GM23338 (cell line): ENCODE measurements around the gene TCEAL9. TPM values are rescaled to one million over a fixed set of nuclear protein-coding genes. Genes with fewer than 3 reads are reported as not detected.

ENCODE experiments used
- ATAC-seq: fragments of 200-7000 bp; cut with Tn5 transposase; 3 replicates; pipeline ENCODE4 v1.9.1; 2020
- DNase-seq: peaks from one replicate; pipeline ENCODE4 v3.0.0-alpha.2; 2015; ENCODE audit warnings: low spot score
- H2AFZ ChIP-seq: fragments of 200-600 bp; sonication (generic); 2 replicates; pipeline ENCODE4 v1.8.0; 2016; ENCODE audit warnings: antibody characterized with exemption, mild to moderate bottlenecking, moderate library complexity
- H3F3A ChIP-seq: fragments of 200-600 bp; sonication (generic); replicated peaks from 2 replicates; pipeline ENCODE4 v1.8.0; 2017; ENCODE audit warnings: antibody characterized with exemption, mixed run types, low read depth
- H3K27ac ChIP-seq: fragments of 200-600 bp; sonication (generic); 2 replicates; pipeline ENCODE4 v1.6.1; 2016; ENCODE audit warnings: low read depth
- H3K27me3 ChIP-seq: fragments of 200-600 bp; sonication (generic); 2 replicates; pipeline ENCODE4 v1.8.0; 2016; ENCODE audit warnings: mild to moderate bottlenecking, mixed run types, moderate library complexity; ENCODE audit not compliant: insufficient read depth
- H3K36me3 ChIP-seq: fragments of 200-600 bp; sonication (generic); 2 replicates; pipeline ENCODE4 v1.8.0; 2016; ENCODE audit warnings: mild to moderate bottlenecking; ENCODE audit not compliant: insufficient read depth
- H3K4me1 ChIP-seq: fragments of 200-600 bp; sonication (generic); 2 replicates; pipeline ENCODE4 v1.8.0; 2016; ENCODE audit warnings: mild to moderate bottlenecking, moderate library complexity; ENCODE audit not compliant: insufficient read depth
- H3K4me2 ChIP-seq: fragments of 200-600 bp; sonication (generic); 2 replicates; pipeline ENCODE4 v1.7.1; 2017; ENCODE audit warnings: mixed run types
- H3K4me3 ChIP-seq: fragments of 200-600 bp; sonication (generic); 2 replicates; pipeline ENCODE4 v1.6.1; 2016; ENCODE audit warnings: mixed run types
- H3K79me2 ChIP-seq: fragments of 200-600 bp; sonication (generic); replicated peaks from 2 replicates; pipeline ENCODE4 v1.8.0; 2017; ENCODE audit warnings: mild to moderate bottlenecking; ENCODE audit not compliant: insufficient read depth
- H3K9me2 ChIP-seq: fragments of 200-600 bp; sonication (generic); 2 replicates; pipeline ENCODE4 v1.8.0; 2017; ENCODE audit not compliant: insufficient read depth
- H4K20me1 ChIP-seq: fragments of 200-600 bp; sonication (generic); replicated peaks from 2 replicates; pipeline ENCODE4 v1.8.0; 2017; ENCODE audit warnings: mild to moderate bottlenecking; ENCODE audit not compliant: insufficient read depth
- H3K27ac Mint-ChIP-seq: 2 replicates; pipeline ENCODE4 v1.8.0; 2020; ENCODE audit warnings: inconsistent platforms, mild to moderate bottlenecking, moderate library complexity, mixed read lengths
- H3K27me3 Mint-ChIP-seq: 3 replicates; pipeline ENCODE4 v1.8.0; 2022; ENCODE audit warnings: low read depth, mild to moderate bottlenecking, moderate library complexity, mixed read lengths, inconsistent platforms; ENCODE audit not compliant: insufficient read depth, poor library complexity
- H3K36me3 Mint-ChIP-seq: 3 replicates; pipeline ENCODE4 v1.8.0; 2021; ENCODE audit warnings: low read depth, mild to moderate bottlenecking, inconsistent platforms, moderate library complexity, mixed read lengths
- H3K4me1 Mint-ChIP-seq: 3 replicates; pipeline ENCODE4 v1.8.0; 2020; ENCODE audit warnings: mild to moderate bottlenecking, inconsistent platforms, mixed read lengths
- H3K4me3 Mint-ChIP-seq: 3 replicates; pipeline ENCODE4 v1.8.0; 2021; ENCODE audit warnings: moderate library complexity, mild to moderate bottlenecking, inconsistent platforms, mixed read lengths
- H3K9me3 Mint-ChIP-seq: 3 replicates; pipeline ENCODE4 v1.8.0; 2020; ENCODE audit warnings: moderate library complexity, mild to moderate bottlenecking, inconsistent platforms, mixed read lengths
- CREB1 ChIP-seq: fragments of 250-450 bp; sonication (Bioruptor Pico); IDR thresholded peaks from 2 replicates; pipeline ENCODE4 v1.5.0; 2020; ENCODE audit warnings: low read depth, mild to moderate bottlenecking, moderate library complexity
- CTCF ChIP-seq, 2 experiments: fragments of 200-600 bp in 1 of 2; sonication (generic) in 1 of 2; conservative IDR thresholded peaks; 2 replicates each; pipeline versions ENCODE4 v1.5.1 to v1.6.1; 2016 to 2017; ENCODE audit warnings: antibody characterized with exemption in 2 of 2, low read depth in 2 of 2, mild to moderate bottlenecking in 2 of 2, moderate library complexity in 1 of 2
- ETS1 ChIP-seq: IDR thresholded peaks from 2 replicates; pipeline ENCODE4 v1.6.1; 2016; ENCODE audit warnings: antibody characterized with exemption
- EZH2phosphoT487 ChIP-seq: fragments of 200-600 bp; sonication (generic); IDR thresholded peaks from one replicate; pipeline ENCODE4 v1.8.1; 2018; ENCODE audit warnings: antibody characterized with exemption; ENCODE audit not compliant: unreplicated experiment
- JUNB ChIP-seq: IDR thresholded peaks from one replicate; pipeline ENCODE4 v1.6.1; 2016; ENCODE audit warnings: antibody characterized with exemption; ENCODE audit not compliant: unreplicated experiment
- NANOG ChIP-seq: IDR thresholded peaks from 2 replicates; pipeline ENCODE4 v1.6.1; 2016; ENCODE audit warnings: antibody characterized with exemption, borderline replicate concordance
- POLR2AphosphoS5 ChIP-seq: IDR thresholded peaks from 2 replicates; pipeline ENCODE4 v1.6.1; 2016; ENCODE audit warnings: antibody characterized with exemption, low read depth
- REST ChIP-seq: IDR thresholded peaks from one replicate; pipeline ENCODE4 v1.6.1; 2018; ENCODE audit warnings: antibody characterized with exemption; ENCODE audit not compliant: unreplicated experiment
- polyA plus RNA-seq: library from polyadenylated mRNA; unstranded; fragments of >200 nt; fragmentation: Nextera tagmentation; extraction: Ambion mirVana; gene quantifications from 2 replicates; pipeline ENCODE4 v1.2.1, GENCODE V29; 2016
- total RNA-seq: library from RNA; depleted of rRNA; stranded (reverse); fragments of >200 nt; shearing (Covaris generic); gene quantifications from 2 replicates; pipeline ENCODE4 v1.2.3, GENCODE V29; 2014

Gene TCEAL9
- total and polyA plus RNA-seq, 2 experiments from 2014 or later: 37.1 to 184 TPM

- Mint-ChIP-seq H3K27me3 (no peaks in the 10 kb centered on the region), H3K4me1 (peaks cover 18% of the 10 kb centered on the region), H3K4me3 (peak overlapping the region; percentile 74), H3K36me3 (no peaks in the 10 kb centered on the region), H3K9me3 (no peaks in the 10 kb centered on the region), H3K27ac (no peak overlapping the region)
- Histone ChIP-seq H3K4me2 (peak overlapping the region; percentile 83), H3K4me1 (peaks cover 8% of the 10 kb centered on the region; the same call in 1 of the 2 replicates), H3K79me2 (no peaks in the 10 kb centered on the region), H3K4me3 (peak overlapping the region; percentile 57), H4K20me1 (no peaks in the 10 kb centered on the region), H2AFZ (peak overlapping the region; percentile 76), H3K27ac (no peak overlapping the region), H3K9me2 (no peaks in the 10 kb centered on the region), H3K36me3 (no peaks in the 10 kb centered on the region), H3F3A (no peaks in the 10 kb centered on the region), H3K27me3 (peaks cover 11% of the 10 kb centered on the region; the same call in 1 of the 2 replicates)
- ATAC-seq: peak; percentile 94
- TF ChIP-seq POLR2AphosphoS5 (no peak), REST (peak; percentile 66), CTCF (conservative IDR thresholded peaks at IDR 0.05; ENCODE audit: low read depth in 2 of 2) (0 out of 4 replicates have a peak, but pooled peaks of 1 of the 2 experiments have one; percentile 11), JUNB (no peak), EZH2phosphoT487 (no peak)
- DNase-seq: peak; percentile 54
Measured at GRCh38 chrX:103347682-103348397, 8.5 kb upstream of the TCEAL9 start.

- 0 out of 2 replicates have a peak overlapping the region, but pooled peaks have one; percentile 59 for H2AFZ ChIP-seq
- H3K36me3 Mint-ChIP-seq: peaks cover 13% of the 10 kb centered on the region
- DNase-seq: peak; percentile 40
- TF ChIP-seq NANOG (no peak), CREB1 (CRISPR knock-in tag) (no peak), POLR2AphosphoS5 (no peak), ETS1 (no peak)
Measured at GRCh38 chrX:103356858-103357257, 552 bp downstream of the TCEAL9 start.

More at GRCh38 chrX:103356858-103357257, 552 bp downstream of the TCEAL9 start:
- H3K4me1 ChIP-seq: peaks cover 11% of the 10 kb centered on the region
- H3K4me2 ChIP-seq: peak overlapping the region; percentile 88
- H3K36me3 ChIP-seq: no peaks in the 10 kb centered on the region; the same call in 1 of the 2 replicates
- Mint-ChIP-seq H3K27me3 (no peaks in the 10 kb centered on the region), H3K9me3 (no peaks in the 10 kb centered on the region; the same call in 2 of the 3 replicates), H3K4me3 (peak overlapping the region; percentile 89), H3K4me1 (peaks cover 16% of the 10 kb centered on the region), H3K27ac (peak overlapping the region; percentile 97)
- no peaks in the 10 kb centered on the region for H4K20me1 ChIP-seq
- peaks cover 12% of the 10 kb centered on the region for H3K79me2 ChIP-seq
- H3K27ac ChIP-seq: peak overlapping the region; percentile 94
- H3K9me2 ChIP-seq: no peaks in the 10 kb centered on the region
- ATAC-seq: peak; percentile 70
- H3K4me3 ChIP-seq: peak overlapping the region; percentile 61
- no peaks in the 10 kb centered on the region for H3K27me3 ChIP-seq
- H3F3A ChIP-seq: no peaks in the 10 kb centered on the region
